ENCODE results near the gene BCAP31. TPM values are rescaled to one million over a fixed set of nuclear protein-coding genes. Genes with fewer than 3 reads are reported as not detected.
"Not testable (repeated sequence)": the region's sequence is repeated elsewhere in the genome, so short reads cannot be mapped to it uniquely, and the experiment has no call there.

Gene BCAP31
- total RNA-seq, 2 donors from 2014 or later, result 64.6 TPM

DNA sequence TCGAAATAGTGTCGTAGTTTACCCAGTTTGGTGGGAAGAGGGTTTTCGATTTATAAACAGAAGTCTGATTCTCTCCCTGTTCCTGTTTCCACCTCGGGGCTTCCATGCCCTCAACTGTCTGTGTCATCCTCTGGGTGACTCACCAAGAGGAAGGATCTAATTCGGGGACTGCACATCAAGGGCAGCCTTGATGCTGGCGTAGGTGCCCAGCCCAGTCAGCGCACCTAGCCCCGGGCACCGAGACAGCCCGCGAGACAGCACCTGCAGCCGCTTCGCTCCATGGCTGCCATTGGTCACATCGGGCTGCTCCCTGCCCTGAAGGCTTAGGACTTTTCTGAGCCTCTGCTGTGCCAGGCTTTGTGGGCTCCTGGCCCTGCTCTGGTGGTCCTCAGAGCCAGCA lies 8.2 kb upstream of the BCAP31 start:
- intact Hi-C loops (cut with DNase I), result no loop called here
- Histone ChIP-seq H3K4me3 (no peak overlapping the region), H3K4me1 (peaks cover 18% of the 10 kb centered on the region), H3K9me3 (no peaks in the 10 kb centered on the region), H3K36me3 (replicated peaks in 1 of 2; ENCODE audit: insufficient read depth in 1 of 2, low read depth in 2 of 2) (peaks cover 0 to 2% of the 10 kb centered on the region in 2 donors), H3K27ac (peak overlapping the region in 1 of 4 donors; percentile 45), H3K27me3 (no peaks in the 10 kb centered on the region)
- DNase-seq (no peak), ATAC-seq (no peak)
- TF ChIP-seq, protein P1, sequence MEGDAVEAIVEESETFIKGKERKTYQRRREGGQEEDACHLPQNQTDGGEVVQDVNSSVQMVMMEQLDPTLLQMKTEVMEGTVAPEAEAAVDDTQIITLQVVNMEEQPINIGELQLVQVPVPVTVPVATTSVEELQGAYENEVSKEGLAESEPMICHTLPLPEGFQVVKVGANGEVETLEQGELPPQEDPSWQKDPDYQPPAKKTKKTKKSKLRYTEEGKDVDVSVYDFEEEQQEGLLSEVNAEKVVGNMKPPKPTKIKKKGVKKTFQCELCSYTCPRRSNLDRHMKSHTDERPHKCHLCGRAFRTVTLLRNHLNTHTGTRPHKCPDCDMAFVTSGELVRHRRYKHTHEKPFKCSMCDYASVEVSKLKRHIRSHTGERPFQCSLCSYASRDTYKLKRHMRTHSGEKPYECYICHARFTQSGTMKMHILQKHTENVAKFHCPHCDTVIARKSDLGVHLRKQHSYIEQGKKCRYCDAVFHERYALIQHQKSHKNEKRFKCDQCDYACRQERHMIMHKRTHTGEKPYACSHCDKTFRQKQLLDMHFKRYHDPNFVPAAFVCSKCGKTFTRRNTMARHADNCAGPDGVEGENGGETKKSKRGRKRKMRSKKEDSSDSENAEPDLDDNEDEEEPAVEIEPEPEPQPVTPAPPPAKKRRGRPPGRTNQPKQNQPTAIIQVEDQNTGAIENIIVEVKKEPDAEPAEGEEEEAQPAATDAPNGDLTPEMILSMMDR (IDR thresholded peaks at IDR 0.05), result no peak
- WGBS, 2 donors, result 100% methylated on average over 1 of the region's 14 CpGs; no CpG with 5 or more reads in 1 of the 2 donors

DNA sequence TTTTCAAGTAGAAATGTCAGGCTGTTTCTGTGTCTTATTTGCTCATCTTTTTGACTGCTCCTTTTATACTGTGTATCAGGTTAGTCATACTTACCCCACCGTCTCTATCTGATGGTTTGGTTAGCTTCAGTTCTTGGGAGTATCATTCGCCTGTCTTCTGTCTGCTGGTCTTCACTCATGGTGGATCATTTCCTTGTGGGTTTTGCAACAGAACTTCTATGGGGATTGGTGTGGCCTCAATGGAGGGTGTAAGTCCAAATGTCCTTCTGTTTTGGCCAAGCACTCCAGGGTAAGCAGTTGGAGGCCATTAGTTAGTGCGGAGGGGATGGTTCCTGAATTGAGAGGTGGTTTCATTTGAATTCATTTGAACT lies 7.6 kb upstream of the BCAP31 start:
- peak overlapping the region in 1 of 4 donors; percentile 45 for H3K27ac ChIP-seq

DNA sequence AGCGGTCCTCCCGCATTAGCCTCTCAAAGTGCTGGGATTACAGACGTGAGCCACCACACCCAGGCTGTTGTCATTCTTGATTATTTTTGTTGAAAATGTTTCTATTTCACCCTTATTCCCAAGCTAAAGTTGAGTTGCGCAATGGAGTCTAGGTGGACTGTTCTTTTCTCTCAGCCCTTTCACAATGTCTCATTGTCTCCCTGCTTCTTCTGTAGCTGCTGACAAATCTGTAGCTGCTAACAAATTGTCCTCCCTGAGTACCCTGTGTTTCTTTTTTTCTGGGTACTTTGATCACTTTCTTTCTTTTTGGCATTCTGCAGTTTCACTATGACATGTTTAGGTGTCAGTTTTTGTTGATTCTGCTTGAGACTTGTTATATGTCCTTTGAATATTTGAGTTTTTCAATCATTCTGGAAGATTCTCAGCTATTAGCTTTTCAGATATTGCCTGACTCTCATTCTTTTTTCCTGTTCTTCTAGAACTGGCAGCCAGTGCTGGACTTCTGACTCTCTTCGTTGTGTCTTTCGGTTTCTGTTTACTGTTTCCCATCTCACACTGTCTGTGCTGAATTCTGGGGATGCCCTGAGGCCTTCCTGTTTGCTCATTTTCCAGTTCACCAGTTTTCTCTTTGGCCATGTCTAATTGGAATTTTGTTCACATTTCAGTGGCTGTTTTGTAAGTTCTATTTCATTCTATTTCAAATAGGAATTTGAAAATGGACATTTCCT lies 7.1 kb upstream of the BCAP31 start:
- Histone ChIP-seq H3K27ac (no peak overlapping the region), H3K4me3 (no peak overlapping the region), H3K27me3 (no peaks in the 10 kb centered on the region), H3K9me3 (no peaks in the 10 kb centered on the region), H3K4me1 (peaks cover 29% of the 10 kb centered on the region), H3K36me3 (replicated peaks in 1 of 2; ENCODE audit: insufficient read depth in 1 of 2, low read depth in 2 of 2) (peaks cover 0 to 2% of the 10 kb centered on the region in 2 donors)
- TF ChIP-seq, protein P1 (IDR thresholded peaks at IDR 0.05), result no peak
- TF ChIP-seq POLR2A (IDR thresholded peaks at IDR 0.05), result no peak
- 80 to 87% methylated on average over 6 of the region's 6 CpGs for WGBS, 2 donors
- ATAC-seq, result no peak
- no peak for DNase-seq
- intact Hi-C loops (cut with DNase I), result no loop called here

More for the DNA sequence above, 7.6 kb upstream of the BCAP31 start:
- WGBS, 2 donors, result 85 to 94% methylated on average over 3 of the region's 3 CpGs
- DNase-seq (no peak), ATAC-seq (no peak)
- peaks cover 0 to 2% of the 10 kb centered on the region in 2 donors for H3K36me3 ChIP-seq (replicated peaks in 1 of 2; ENCODE audit: insufficient read depth in 1 of 2, low read depth in 2 of 2)
- no peak overlapping the region for H3K4me3 ChIP-seq
- TF ChIP-seq, protein P1 (IDR thresholded peaks at IDR 0.05), result no peak
- TF ChIP-seq POLR2A (IDR thresholded peaks at IDR 0.05), result no peak
- H3K4me1 ChIP-seq, result peaks cover 24% of the 10 kb centered on the region
- no peaks in the 10 kb centered on the region for H3K27me3 ChIP-seq
- intact Hi-C loops (cut with DNase I), result no loop called here
- H3K9me3 ChIP-seq, result no peaks in the 10 kb centered on the region

GRCh38 chrX:153730115-153730514 lies 5.9 kb upstream of the BCAP31 start:
- H3K9me3 ChIP-seq; H3K36me3 ChIP-seq (replicated peaks in 1 of 2; ENCODE audit: insufficient read depth in 1 of 2, low read depth in 2 of 2); intact Hi-C loops (cut with DNase I); H3K4me3 ChIP-seq; ATAC-seq; H3K27me3 ChIP-seq; H3K27ac ChIP-seq; DNase-seq: not testable (repeated sequence)
- WGBS, 2 donors, result 92 to 100% methylated on average over 7 to 22 of the region's 23 CpGs
- peaks cover 41% of the 10 kb centered on the region for H3K4me1 ChIP-seq

GRCh38 chrX:153728951-153729631 lies 4.9 kb upstream of the BCAP31 start:
- DNase-seq, result no peak
- intact Hi-C loops (cut with DNase I), result no loop called here
- no peaks in the 10 kb centered on the region for H3K9me3 ChIP-seq
- no peak for TF ChIP-seq POLR2A (IDR thresholded peaks at IDR 0.05)
- TF ChIP-seq, protein P1 (IDR thresholded peaks at IDR 0.05), result no peak
- H3K27me3 ChIP-seq, result no peaks in the 10 kb centered on the region
- H3K36me3 ChIP-seq (replicated peaks in 1 of 2; ENCODE audit: insufficient read depth in 1 of 2, low read depth in 2 of 2), result no peaks in the 10 kb centered on the region
- H3K4me3 ChIP-seq, result no peak overlapping the region
- WGBS, 2 donors, result 99 to 100% methylated on average over 3 to 12 of the region's 23 CpGs
- peak overlapping the region in 1 of 4 donors; percentile 92 for H3K27ac ChIP-seq
- ATAC-seq, result no peak
- peaks cover 45% of the 10 kb centered on the region for H3K4me1 ChIP-seq
